Smooth muscle cell of trachea (primary cell): ENCODE data around the gene PTPRK. TPM values are rescaled to one million over a fixed set of nuclear protein-coding genes. Genes with fewer than 3 reads are reported as not detected.

Source experiments
- total RNA-seq: library from RNA; depleted of rRNA; stranded (reverse); fragments of >200 nt; gene quantifications from 2 replicates; pipeline ENCODE4 v1.2.1, GENCODE V29; 2014

PTPRK gene
- total RNA-seq: 52.5 and 75.4 TPM in 2 replicates

GRCh38 chr6:128520436-128521281 lies at the start of gene PTPRK:
Gene PTPRK (minus strand): TSS chr6:128520599. CDS start chr6:128520358, 241 bp downstream.

